DND-41 (cell line): ENCODE data around the gene MAP3K9.

Experiments used
- ATAC-seq: fragments of 200-7000 bp; cut with Tn5 transposase; 3 replicates; pipeline ENCODE4 v1.9.1; 2021; ENCODE audit warnings: low read depth; ENCODE audit not compliant: insufficient read depth
- DNase-seq: peaks from one replicate; pipeline ENCODE4 v3.0.0-alpha.2; 2020
- H2AFZ ChIP-seq: 2 replicates; pipeline ENCODE4 v1.6.0; 2012; ENCODE audit warnings: low read depth, low read length
- H3K27ac ChIP-seq: 2 replicates; pipeline ENCODE4 v1.5.1; 2012; ENCODE audit warnings: low read length, inconsistent platforms
- H3K27me3 ChIP-seq: fragments of 200-600 bp; sonication (generic); 2 replicates; pipeline ENCODE4 v1.6.0; 2012; ENCODE audit warnings: low read length, mild to moderate bottlenecking, inconsistent platforms; ENCODE audit not compliant: insufficient read depth, poor library complexity
- H3K36me3 ChIP-seq: 2 replicates; pipeline ENCODE4 v1.5.1; 2012; ENCODE audit warnings: low read length, inconsistent platforms; ENCODE audit not compliant: insufficient read depth
- H3K4me1 ChIP-seq: 2 replicates; pipeline ENCODE4 v1.5.1; 2012; ENCODE audit warnings: mild to moderate bottlenecking, low read length; ENCODE audit not compliant: insufficient read depth
- H3K4me2 ChIP-seq: 2 replicates; pipeline ENCODE4 v1.6.0; 2012; ENCODE audit warnings: mild to moderate bottlenecking, moderate library complexity, low read length, inconsistent platforms; ENCODE audit not compliant: insufficient read depth
- H3K4me3 ChIP-seq, 2 experiments: fragments of 200-600 bp in 1 of 2; shearing (Covaris generic) in 1 of 2; 2 replicates each; pipeline ENCODE4 v1.5.1; 2012 to 2016; ENCODE audit warnings: inconsistent platforms in 2 of 2, low read length in 2 of 2, mild to moderate bottlenecking in 2 of 2, low read depth in 1 of 2, moderate library complexity in 1 of 2
- H3K79me2 ChIP-seq: 2 replicates; pipeline ENCODE4 v1.6.0; 2012; ENCODE audit warnings: low read length, inconsistent platforms; ENCODE audit not compliant: insufficient read depth
- H3K9ac ChIP-seq: 2 replicates; pipeline ENCODE4 v1.6.0; 2012; ENCODE audit warnings: low read depth, mild to moderate bottlenecking, inconsistent platforms, low read length, moderate library complexity
- H3K9me3 ChIP-seq: 2 replicates; pipeline ENCODE4 v1.5.1; 2012; ENCODE audit warnings: low read length, moderate library complexity, mild to moderate bottlenecking, inconsistent platforms; ENCODE audit not compliant: insufficient read depth, severe bottlenecking
- H4K20me1 ChIP-seq: 2 replicates; pipeline ENCODE4 v1.6.0; 2012; ENCODE audit warnings: low read length; ENCODE audit not compliant: insufficient read depth
- EZH2 ChIP-seq: IDR thresholded peaks from 3 replicates; pipeline ENCODE4 v1.6.1; 2012; ENCODE audit warnings: borderline replicate concordance, low read depth, mild to moderate bottlenecking, moderate library complexity, low read length, inconsistent platforms; ENCODE audit not compliant: severe bottlenecking
- TF ChIP-seq, protein P1 (sequence below): IDR thresholded peaks from 2 replicates; pipeline ENCODE4 v1.5.1; 2012; ENCODE audit warnings: borderline replicate concordance, low read length, moderate library complexity, mild to moderate bottlenecking; ENCODE audit not compliant: poor library complexity, severe bottlenecking; ENCODE audit errors: extremely low read depth

The MAP3K9 gene

DNA sequence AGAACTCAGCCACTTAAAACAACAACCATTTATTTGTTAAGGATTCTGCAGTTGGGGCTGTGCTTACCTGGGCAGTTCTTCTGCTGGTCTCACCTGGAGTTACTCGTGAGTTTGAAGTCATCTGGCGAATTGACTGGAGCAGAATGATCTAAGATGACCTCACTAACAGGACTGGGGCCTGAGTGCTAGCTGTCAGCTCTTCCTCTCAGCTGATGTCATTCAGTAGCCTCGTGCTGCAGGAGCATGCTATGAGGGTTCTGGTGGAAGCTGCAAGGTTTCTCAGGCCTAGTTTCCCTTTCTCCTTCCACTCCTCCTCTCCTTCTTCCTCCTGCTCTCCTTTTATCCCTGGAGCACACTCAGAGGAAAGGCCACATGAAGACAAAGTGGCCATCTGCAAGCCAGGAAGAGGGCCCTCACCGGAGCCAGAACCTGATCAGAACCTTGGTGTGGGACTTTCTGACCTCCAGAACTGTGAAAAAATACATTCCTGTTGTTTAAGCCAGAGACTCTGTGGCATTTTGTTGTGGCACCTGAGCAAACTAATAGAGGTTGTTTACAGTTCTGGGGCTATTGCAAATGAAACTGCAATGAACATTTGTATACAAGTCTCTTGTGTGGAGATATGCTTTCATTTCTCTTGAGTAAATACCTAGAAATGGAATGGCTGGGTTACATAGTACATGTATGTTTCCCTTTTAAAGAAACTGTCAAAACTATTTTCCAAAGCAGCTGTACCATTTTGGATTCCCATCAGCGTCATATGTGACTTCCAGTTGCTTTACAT, 21.9 kb upstream of the MAP3K9 start:
- H3K4me3 ChIP-seq: no peak overlapping the region
- DNase-seq: no peak
- no peaks in the 10 kb centered on the region for H3K79me2 ChIP-seq
- H3K4me2 ChIP-seq: no peak overlapping the region
- H3K36me3 ChIP-seq: no peaks in the 10 kb centered on the region
- no peak overlapping the region for H2AFZ ChIP-seq
- no peak overlapping the region for H3K27ac ChIP-seq
- no peaks in the 10 kb centered on the region for H3K9me3 ChIP-seq
- H4K20me1 ChIP-seq: no peaks in the 10 kb centered on the region
- H3K9ac ChIP-seq: no peak overlapping the region
- H3K27me3 ChIP-seq: no peaks in the 10 kb centered on the region
- TF ChIP-seq EZH2: no peak
- TF ChIP-seq, protein P1, sequence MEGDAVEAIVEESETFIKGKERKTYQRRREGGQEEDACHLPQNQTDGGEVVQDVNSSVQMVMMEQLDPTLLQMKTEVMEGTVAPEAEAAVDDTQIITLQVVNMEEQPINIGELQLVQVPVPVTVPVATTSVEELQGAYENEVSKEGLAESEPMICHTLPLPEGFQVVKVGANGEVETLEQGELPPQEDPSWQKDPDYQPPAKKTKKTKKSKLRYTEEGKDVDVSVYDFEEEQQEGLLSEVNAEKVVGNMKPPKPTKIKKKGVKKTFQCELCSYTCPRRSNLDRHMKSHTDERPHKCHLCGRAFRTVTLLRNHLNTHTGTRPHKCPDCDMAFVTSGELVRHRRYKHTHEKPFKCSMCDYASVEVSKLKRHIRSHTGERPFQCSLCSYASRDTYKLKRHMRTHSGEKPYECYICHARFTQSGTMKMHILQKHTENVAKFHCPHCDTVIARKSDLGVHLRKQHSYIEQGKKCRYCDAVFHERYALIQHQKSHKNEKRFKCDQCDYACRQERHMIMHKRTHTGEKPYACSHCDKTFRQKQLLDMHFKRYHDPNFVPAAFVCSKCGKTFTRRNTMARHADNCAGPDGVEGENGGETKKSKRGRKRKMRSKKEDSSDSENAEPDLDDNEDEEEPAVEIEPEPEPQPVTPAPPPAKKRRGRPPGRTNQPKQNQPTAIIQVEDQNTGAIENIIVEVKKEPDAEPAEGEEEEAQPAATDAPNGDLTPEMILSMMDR: no peak
- no peaks in the 10 kb centered on the region for H3K4me1 ChIP-seq
- no peak for ATAC-seq

- H3K4me3 ChIP-seq: no peak overlapping the region
- H3K36me3 ChIP-seq: no peaks in the 10 kb centered on the region
- no peaks in the 10 kb centered on the region; the same call in 1 of the 2 replicates for H3K4me1 ChIP-seq
- no peaks in the 10 kb centered on the region for H3K9me3 ChIP-seq
- no peaks in the 10 kb centered on the region for H4K20me1 ChIP-seq
- no peak overlapping the region for H3K9ac ChIP-seq
- H3K4me2 ChIP-seq: no peak overlapping the region
- DNase-seq (no peak), ATAC-seq (no peak)
- H3K27ac ChIP-seq: no peak overlapping the region
- H3K79me2 ChIP-seq: no peaks in the 10 kb centered on the region
- peaks cover 6% of the 10 kb centered on the region for H3K27me3 ChIP-seq
- H2AFZ ChIP-seq: no peak overlapping the region
- TF ChIP-seq EZH2: no peak
- TF ChIP-seq, protein P1: no peak
These were observed 18.9 kb upstream of the MAP3K9 start for GRCh38 chr14:70828188-70828587.

DNA sequence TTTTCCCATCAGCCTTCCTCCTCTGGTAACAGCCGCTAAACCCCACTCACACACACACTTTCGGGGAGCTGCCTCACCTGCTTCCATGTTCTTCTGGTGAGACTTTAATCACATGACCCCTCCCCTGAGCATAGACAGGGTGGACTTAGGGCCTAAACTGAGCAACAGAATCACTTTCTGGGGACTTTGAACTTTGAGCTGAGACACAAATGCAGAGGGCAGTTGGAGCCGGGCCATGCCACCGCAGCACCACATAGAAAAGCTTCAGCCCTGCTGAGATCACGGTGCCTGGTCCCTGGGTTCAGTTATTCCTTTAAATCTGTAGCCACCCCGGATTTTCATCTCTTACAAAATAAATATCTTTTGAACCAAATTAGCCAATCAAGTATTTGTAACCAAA, 18.4 kb upstream of the MAP3K9 start:
- H4K20me1 ChIP-seq: no peaks in the 10 kb centered on the region
- H2AFZ ChIP-seq: no peak overlapping the region
- no peaks in the 10 kb centered on the region for H3K79me2 ChIP-seq
- peaks cover 6% of the 10 kb centered on the region for H3K27me3 ChIP-seq
- no peak overlapping the region for H3K27ac ChIP-seq
- ATAC-seq (no peak), DNase-seq (no peak)
- TF ChIP-seq, protein P1: no peak
- no peak for TF ChIP-seq EZH2
- no peak overlapping the region for H3K4me3 ChIP-seq
- peaks cover 3% of the 10 kb centered on the region for H3K4me1 ChIP-seq
- no peak overlapping the region for H3K9ac ChIP-seq
- H3K36me3 ChIP-seq: no peaks in the 10 kb centered on the region
- no peaks in the 10 kb centered on the region for H3K9me3 ChIP-seq
- no peak overlapping the region for H3K4me2 ChIP-seq
